AG04449 (cell line): Measurements from ENCODE around the gene KLK12.

ENCODE experiments used
- CTCF ChIA-PET: fragments of 350-600 bp; formaldehyde crosslinking; extraction: SDS; loops from one replicate; lab custom pipeline; 2021; ENCODE audit warnings: antibody characterized with exemption; lab: Yijun Ruan, JAX
- POLR2A ChIA-PET: fragments of 400-600, 350-600 bp; formaldehyde crosslinking; extraction: SDS; loops from one replicate; lab custom pipeline; 2020; ENCODE audit warnings: antibody characterized with exemption, inconsistent platforms; lab: Yijun Ruan, JAX
- DNase-seq: peaks from one replicate; pipeline ENCODE4 v3.0.0-alpha.2; 2010; ENCODE audit warnings: low read depth, low spot score
- H3K4me3 ChIP-seq: 2 replicates; pipeline ENCODE4 v1.5.1; 2011; ENCODE audit warnings: low read depth, mild to moderate bottlenecking, control low read depth, low read length
- TF ChIP-seq, protein P1 (sequence below): IDR thresholded peaks from one replicate; pipeline ENCODE4 v1.5.1; 2011; ENCODE audit warnings: mild to moderate bottlenecking, moderate library complexity, low read length, control low read depth, inconsistent platforms; ENCODE audit not compliant: insufficient read depth; ENCODE audit errors: missing control alignments

The KLK12 gene

DNA sequence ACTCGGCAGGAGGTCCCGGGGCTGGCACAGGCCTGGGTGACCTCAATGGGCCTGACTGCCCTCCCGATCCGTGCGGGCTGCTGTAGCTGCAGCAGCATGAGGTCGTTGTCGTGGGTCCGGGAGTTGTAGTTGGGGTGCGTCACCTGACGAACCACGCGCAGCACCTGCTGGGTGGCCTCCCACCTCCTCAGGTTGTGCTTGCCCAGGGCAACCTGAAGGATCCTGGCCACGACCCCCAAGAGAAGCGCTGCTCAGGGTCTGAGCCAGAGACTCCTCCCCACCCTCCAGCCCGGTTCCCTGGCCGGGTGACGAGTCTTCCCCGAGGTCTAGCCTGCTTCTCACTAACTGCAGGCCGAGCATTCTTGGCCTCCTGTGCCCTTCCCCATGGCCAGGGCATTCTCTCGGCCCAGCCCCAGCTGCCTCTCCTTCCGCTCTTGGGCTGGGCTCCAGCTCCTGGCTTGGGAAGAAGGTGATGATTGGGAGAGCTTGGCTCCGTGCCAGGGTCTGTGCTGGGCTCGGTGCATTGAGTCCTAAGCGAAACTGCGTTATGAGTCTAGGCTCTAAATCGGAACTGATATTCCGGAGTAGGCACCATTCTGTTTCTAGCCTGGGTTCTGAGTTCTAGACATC, 44.8 kb upstream of the KLK12 start:
- H3K4me3 ChIP-seq: no peak overlapping the region
- ChIA-PET CTCF (interaction anchor here (2.7 kb wide), 1 partner anchor 16 kb away, joined by 19 read pairs; no protein-coding TSS in a partner anchor), POLR2A (no interaction called here)
- DNase-seq: no peak
- TF ChIP-seq, protein P1, sequence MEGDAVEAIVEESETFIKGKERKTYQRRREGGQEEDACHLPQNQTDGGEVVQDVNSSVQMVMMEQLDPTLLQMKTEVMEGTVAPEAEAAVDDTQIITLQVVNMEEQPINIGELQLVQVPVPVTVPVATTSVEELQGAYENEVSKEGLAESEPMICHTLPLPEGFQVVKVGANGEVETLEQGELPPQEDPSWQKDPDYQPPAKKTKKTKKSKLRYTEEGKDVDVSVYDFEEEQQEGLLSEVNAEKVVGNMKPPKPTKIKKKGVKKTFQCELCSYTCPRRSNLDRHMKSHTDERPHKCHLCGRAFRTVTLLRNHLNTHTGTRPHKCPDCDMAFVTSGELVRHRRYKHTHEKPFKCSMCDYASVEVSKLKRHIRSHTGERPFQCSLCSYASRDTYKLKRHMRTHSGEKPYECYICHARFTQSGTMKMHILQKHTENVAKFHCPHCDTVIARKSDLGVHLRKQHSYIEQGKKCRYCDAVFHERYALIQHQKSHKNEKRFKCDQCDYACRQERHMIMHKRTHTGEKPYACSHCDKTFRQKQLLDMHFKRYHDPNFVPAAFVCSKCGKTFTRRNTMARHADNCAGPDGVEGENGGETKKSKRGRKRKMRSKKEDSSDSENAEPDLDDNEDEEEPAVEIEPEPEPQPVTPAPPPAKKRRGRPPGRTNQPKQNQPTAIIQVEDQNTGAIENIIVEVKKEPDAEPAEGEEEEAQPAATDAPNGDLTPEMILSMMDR: no peak

DNA sequence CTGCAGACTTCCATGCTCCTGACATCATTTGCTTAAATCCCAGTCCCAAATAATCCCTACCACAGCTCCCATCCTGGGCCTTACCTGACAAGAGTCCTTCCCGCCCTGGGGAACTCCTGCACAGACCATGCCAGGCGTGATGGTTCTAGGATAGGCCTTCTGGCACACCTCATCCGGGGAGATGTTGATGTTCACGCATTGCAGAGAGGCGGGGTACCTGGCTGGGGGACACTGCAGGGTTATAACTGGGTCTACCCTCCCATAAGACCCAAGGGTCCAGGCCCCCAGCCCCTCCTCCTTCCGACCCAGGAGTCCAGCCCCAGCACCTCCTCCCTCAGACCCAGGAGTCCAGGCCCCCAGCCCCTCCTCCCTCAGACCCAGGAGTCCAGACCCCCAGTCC, 43.9 kb upstream of the KLK12 start:
- ChIA-PET POLR2A (no interaction called here), CTCF (no interaction called here)
- TF ChIP-seq, protein P1: no peak
- no peak overlapping the region for H3K4me3 ChIP-seq
- no peak for DNase-seq

DNA sequence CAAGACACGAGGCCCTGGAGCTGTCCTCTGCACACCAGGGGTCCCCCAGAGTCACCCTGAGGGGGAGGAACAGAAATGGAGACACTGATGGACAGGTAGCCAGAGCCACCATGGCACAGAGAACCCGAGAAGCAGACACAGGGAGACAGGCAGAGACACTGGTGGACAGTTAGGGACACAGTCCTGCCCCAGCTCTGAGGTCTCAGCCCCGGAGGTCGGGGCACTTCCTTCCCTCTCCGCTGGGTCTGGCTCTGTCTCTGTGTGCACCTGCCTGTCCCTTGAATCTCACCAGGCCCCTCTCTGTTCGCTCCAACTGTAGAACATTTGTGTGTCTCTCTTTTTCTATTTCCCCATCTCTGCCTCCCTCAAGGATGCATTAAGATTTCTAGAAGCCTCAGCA, 43.3 kb upstream of the KLK12 start:
- POLR2A ChIA-PET: no interaction called here
- CTCF ChIA-PET: no interaction called here
- H3K4me3 ChIP-seq: no peak overlapping the region
- TF ChIP-seq, protein P1: no peak
- DNase-seq: no peak

DNA sequence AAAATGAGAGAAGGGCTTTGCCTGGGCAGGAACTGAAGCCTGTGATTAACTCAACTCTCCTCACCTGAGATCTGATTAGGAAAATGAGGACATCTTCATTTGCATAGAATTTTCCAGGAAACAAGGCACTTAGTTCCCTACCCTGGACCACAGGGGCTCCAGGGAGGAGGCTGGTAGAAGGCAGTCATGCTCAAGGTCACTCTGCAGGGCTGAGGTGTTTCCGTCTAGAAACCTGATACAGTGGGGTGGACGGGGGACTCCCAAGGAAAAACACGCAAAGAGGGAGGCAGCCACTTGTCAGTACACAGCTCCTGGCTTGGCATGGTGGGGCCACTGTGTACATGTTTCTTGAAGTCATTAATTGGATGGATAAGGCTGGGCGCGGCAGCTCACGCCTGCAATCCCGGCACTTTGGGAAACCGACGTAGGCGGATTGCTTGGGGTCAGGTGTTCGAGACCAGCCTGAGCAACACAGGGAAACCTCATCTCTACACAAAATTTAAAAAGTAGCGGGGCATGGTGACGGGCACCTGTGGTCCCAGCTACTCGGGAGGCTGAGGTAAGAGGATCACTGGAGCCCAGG, 41.9 kb upstream of the KLK12 start:
- TF ChIP-seq, protein P1: no peak
- no peak overlapping the region for H3K4me3 ChIP-seq
- POLR2A ChIA-PET: no interaction called here
- DNase-seq: no peak
- CTCF ChIA-PET: interaction anchor here (1.7 kb wide), 1 partner anchor 20 kb away, joined by 5 read pairs; no protein-coding TSS in a partner anchor

DNA sequence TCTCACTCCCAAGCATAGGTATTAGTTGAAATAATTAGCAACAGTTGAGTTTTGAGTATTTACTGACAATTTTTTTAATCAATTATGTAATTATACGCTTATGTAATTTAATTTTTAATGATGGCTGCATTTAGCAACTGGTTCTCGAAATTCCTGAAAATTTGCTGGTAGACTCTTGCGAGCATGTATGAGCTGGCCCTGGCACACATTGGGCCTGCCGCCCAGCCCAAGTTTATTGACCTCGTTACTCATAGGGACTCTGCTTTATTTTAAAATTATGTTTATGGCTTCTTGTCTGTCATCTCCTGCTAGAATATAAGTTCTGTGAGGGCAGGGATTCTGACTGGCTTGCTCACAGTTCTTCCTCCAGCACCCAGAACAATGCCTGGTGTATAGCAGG, 41.2 kb upstream of the KLK12 start:
- no peak for DNase-seq
- H3K4me3 ChIP-seq: no peak overlapping the region
- TF ChIP-seq, protein P1: no peak
- ChIA-PET POLR2A (no interaction called here), CTCF (interaction anchor here (1.7 kb wide), 1 partner anchor 21 kb away, joined by 5 read pairs; no protein-coding TSS in a partner anchor)

DNA sequence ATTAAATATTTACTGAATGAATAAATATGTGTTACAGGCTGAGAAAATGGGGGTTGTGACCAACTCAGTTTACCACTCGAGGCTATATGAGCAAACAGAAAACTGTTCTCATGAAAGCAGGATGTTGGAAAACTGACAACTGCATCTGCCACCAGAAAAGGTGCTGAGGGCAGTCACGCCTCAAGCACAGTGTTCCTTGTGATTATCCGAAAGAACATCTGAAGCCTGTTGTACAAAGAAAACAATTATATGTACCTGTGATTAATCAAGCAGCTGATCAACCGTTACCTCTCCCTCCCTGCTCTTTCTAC, 36.2 kb upstream of the KLK12 start:
- ChIA-PET CTCF (no interaction called here), POLR2A (no interaction called here)
- TF ChIP-seq, protein P1: no peak
- H3K4me3 ChIP-seq: no peak overlapping the region
- DNase-seq: no peak
